Left cardiac atrium (tissue), 4 donors: ENCODE results near the gene TJP3. TPM values are rescaled to one million over a fixed set of nuclear protein-coding genes. Genes with fewer than 3 reads are reported as not detected.
A peak's percentile ranks its signal among the peaks of the same experiment; 100 is the strongest.

Experiments
- ATAC-seq, 2 donors: fragments of 200-7000 bp; cut with Tn5 transposase; one replicate each; pipeline ENCODE4 v1.9.1; 2020; ENCODE audit warnings: mild to moderate bottlenecking in 2 of 2, moderate library complexity in 2 of 2
- DNase-seq: peaks from one replicate; pipeline ENCODE4 v3.0.0-alpha.2; 2020
- intact Hi-C, 2 donors: fragments of 100-400 bp; cut with DNase I; formaldehyde crosslinking; loops; one replicate each; pipeline versions ENCODE4 v1.14.1 to v1.15.1; 2022 to 2023
- total RNA-seq, 2 donors: library from RNA; stranded (reverse); fragmentation: NEBNext Ultra II Directional; extraction: Animal tissue kit (Norgen Biotek cat#: 25700); gene quantifications; one replicate each; pipeline ENCODE4 v1.2.1, GENCODE V29; 2021
- donor health status: DM: no; HTN: yes; CAD: no.
- donor health status: DM: no; HTN: yes; CAD: no; lungs with severe emphysema.
- donor health status: DM: yes; HTN: yes; CAD: no.
- donor health status: Dilated cardiomyopathy.

The TJP3 gene
- total RNA-seq, 2 donors from 2014 or later, result 0.32 TPM; not detected in 1

- ATAC-seq (no peak), DNase-seq (no peak)
- intact Hi-C loops, result no loop called here
Measured at GRCh38 chr19:3785451-3785937, 77.3 kb downstream of the TJP3 start.

DNA sequence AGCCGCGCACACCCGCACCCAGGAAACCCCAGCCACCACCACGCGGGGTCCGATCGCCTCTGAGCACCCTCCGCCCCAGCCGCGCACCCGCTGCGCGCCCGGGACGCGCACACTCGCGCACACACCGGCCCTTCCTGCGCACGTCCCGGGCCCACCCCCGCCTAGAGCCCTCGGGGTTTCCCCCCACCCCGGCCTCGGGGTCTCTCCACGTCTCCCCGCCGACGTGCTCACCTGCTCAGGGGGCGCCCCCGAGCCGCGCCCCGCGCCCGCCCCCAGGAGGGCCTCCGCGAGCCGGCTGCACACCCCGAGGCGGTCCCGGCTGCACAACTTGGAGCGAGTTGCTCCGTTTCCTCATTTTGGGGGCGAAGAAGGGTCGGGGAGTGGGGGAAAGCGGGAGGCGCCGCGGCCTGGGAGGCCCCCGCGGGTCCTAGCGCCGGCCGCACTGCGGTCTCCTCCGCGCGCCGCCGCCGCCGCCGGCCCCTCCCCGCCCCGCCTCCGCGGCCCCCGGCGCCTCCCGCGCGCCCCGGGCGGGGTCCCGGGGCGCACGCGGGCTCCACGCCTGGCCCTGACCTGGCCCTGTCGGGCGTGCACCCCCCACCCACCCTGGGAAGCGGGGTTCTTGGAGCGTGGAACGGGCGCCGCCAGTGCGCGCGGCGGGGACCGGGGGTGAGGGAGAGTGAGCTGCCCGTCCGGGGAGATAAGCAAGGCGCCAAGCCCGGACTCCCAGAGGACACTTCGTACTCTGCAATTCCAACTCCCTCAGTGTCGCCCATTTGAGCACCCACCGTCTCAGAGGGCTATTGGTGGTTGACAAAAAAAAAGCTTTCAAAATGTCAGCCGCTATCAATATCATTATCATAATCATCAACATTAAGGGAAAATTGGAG is 78.0 kb downstream of the TJP3 start, which contains the start of gene MATK:
Gene MATK (minus strand): TSS at position 444 of the 887 bp plus-strand sequence. CDS start 1,246 bp downstream, outside the sequence.
- intact Hi-C loops, result no loop called here
- ATAC-seq (peak in 1 of 2 donors; percentile 36), DNase-seq (no peak)

- DNase-seq (no peak), ATAC-seq (no peak)
- intact Hi-C loops, result no loop called here
Measured at GRCh38 chr19:3788996-3789778, 81.0 kb downstream of the TJP3 start.

DNA sequence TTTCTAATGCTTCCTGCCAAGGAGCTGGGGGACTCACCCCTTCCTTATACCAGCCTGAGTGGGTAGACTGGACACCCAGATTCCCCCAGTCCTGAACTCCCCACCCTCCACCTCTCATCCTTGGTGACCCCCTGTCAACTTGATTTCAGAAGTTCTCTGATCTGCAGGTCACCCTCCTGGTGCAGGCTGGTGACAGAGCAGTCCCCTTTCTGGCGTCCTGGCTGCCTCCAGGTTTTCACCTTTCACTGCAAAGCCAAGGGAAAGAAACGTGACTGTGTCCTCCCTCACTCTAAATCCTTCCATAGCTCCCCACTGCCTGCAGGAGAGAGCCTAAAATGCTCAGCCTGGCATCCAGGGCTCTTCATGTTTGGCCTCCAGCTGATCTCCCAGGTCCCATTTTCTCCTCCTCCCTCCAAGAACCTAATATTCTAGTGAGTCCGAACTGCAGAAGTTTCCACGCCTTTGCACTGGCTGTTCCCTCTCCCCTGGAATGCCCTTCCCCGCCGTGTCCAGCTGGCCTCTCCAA is 82.1 kb downstream of the TJP3 start:
- no peak for DNase-seq
- ATAC-seq, result no peak
- intact Hi-C loops, result no loop called here

- intact Hi-C loops, result no loop called here
- DNase-seq, result no peak
- ATAC-seq, result no peak
Measured at GRCh38 chr19:3790941-3791340, 82.8 kb downstream of the TJP3 start.

DNA sequence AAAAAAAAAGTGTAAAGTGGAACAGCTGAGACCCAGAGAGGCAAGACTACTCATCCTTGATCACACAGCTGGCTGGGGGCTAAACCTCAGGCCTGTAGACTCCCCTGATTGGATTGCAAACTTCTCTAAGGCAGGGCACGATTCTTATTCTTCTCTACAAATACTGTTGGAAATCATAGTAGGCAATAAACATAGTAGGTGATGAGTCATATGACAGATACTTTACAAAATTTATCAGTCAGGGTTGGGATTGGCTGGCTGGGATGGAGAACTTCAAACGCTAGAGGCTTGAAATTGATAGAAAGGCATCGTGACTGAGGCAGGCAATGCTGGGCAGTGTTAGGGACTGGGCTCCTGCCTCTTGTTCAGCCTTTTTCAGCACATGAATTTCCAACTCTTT is 83.9 kb downstream of the TJP3 start:
- ATAC-seq, result no peak
- no peak for DNase-seq
- intact Hi-C loops, result no loop called here

- no peak for ATAC-seq
- intact Hi-C loops, result no loop called here
Measured at GRCh38 chr19:3793799-3794198, 85.6 kb downstream of the TJP3 start.

DNA sequence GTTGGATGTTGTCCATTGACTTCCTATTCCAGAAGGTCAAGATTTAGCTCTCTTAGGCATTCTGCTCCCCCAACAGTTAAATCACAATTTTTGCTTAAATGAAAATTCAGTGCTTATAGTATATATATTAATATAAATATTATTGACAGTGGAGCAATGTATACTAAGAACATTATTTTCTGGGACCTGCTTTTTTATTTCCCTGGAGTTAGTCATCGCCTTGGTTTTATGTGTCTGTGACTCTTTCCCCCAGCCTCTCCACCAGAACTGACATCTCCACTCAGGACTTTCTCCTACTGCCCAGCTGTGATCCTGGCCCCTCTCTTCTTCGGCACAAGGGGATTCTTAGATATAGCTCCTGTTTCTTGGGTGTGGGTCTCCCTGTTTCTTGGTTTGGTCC is 88.2 kb downstream of the TJP3 start:
- intact Hi-C loops, result no loop called here

More at GRCh38 chr19:3793799-3794198, 85.6 kb downstream of the TJP3 start:
- DNase-seq, result no peak

GRCh38 chr19:3798137-3798536 is 90.0 kb downstream of the TJP3 start:
- ATAC-seq (no peak), DNase-seq (no peak)
- intact Hi-C loops, result no loop called here

More for the DNA sequence above, 88.2 kb downstream of the TJP3 start:
- DNase-seq (no peak), ATAC-seq (no peak)

Other genes with a start within 250 kb of the TJP3 start
- gene SMIM24, start 227.9 kb upstream of the TJP3 start, total RNA-seq, result not detected
- gene SMIM44, start 224.9 kb upstream of the TJP3 start, total RNA-seq, result not detected
- gene DOHH, start 207.7 kb upstream of the TJP3 start, total RNA-seq, result 10 to 100 TPM; 10.4 to 13.2 TPM
- 10 to 100 TPM; 19.5 to 22.6 TPM for gene FZR1, start 202.1 kb upstream of the TJP3 start, total RNA-seq
- under 1 TPM in 1 of 2 donors, not detected in 1; 0.52 TPM for gene TEKTIP1, start 169.2 kb upstream of the TJP3 start, total RNA-seq
- 10 to 100 TPM; 29.8 to 40.4 TPM for gene MFSD12, start 150.8 kb upstream of the TJP3 start, total RNA-seq
- 10 to 100 TPM; 34.8 to 42.0 TPM for gene HMG20B, start 135.4 kb upstream of the TJP3 start, total RNA-seq
- gene GIPC3, start 122.9 kb upstream of the TJP3 start, total RNA-seq, result 1 to 10 TPM; 1.5 to 1.6 TPM
- 1 to 10 TPM; 2.3 to 3.7 TPM for gene TBXA2R, start 101.5 kb upstream of the TJP3 start, total RNA-seq
- 10 to 100 TPM; 12.5 to 12.9 TPM for gene CACTIN, start 81.6 kb upstream of the TJP3 start, total RNA-seq
- gene PIP5K1C, start 7.9 kb upstream of the TJP3 start, total RNA-seq, result 10 to 100 TPM; 36.6 to 44.3 TPM
- gene APBA3, start 53.3 kb downstream of the TJP3 start, total RNA-seq, result 10 to 100 TPM; 12.6 to 12.7 TPM
- 10 to 100 TPM; 63.6 to 68.9 TPM for gene MRPL54, start 54.3 kb downstream of the TJP3 start, total RNA-seq
- not detected for gene RAX2, start 63.8 kb downstream of the TJP3 start, total RNA-seq
- gene MATK, start 78.0 kb downstream of the TJP3 start, total RNA-seq, result 1 to 10 TPM in 1 of 2 donors, under 1 TPM in 1; 0.92 to 1.4 TPM
- under 1 TPM; 0.29 to 0.35 TPM for gene ZFR2, start 160.7 kb downstream of the TJP3 start, total RNA-seq
- not detected for gene ATCAY, start 172.3 kb downstream of the TJP3 start, total RNA-seq
- 1,000 to 10,000 TPM; 1,098 to 1,409 TPM for gene NMRK2, start 224.7 kb downstream of the TJP3 start, total RNA-seq